HG03378 (cell line): ENCODE results near the gene OS9.
"Not testable (repeated sequence)": the region's sequence is repeated elsewhere in the genome, so short reads cannot be mapped to it uniquely, and the experiment has no call there.

ENCODE experiments used
- ATAC-seq: cut with Tn5 transposase; IDR thresholded peaks from one replicate; pipeline ENCODE4 v1.9.1; 2021; ENCODE audit warnings: mild to moderate bottlenecking, moderate library complexity; ENCODE audit not compliant: unreplicated experiment

OS9 gene

DNA sequence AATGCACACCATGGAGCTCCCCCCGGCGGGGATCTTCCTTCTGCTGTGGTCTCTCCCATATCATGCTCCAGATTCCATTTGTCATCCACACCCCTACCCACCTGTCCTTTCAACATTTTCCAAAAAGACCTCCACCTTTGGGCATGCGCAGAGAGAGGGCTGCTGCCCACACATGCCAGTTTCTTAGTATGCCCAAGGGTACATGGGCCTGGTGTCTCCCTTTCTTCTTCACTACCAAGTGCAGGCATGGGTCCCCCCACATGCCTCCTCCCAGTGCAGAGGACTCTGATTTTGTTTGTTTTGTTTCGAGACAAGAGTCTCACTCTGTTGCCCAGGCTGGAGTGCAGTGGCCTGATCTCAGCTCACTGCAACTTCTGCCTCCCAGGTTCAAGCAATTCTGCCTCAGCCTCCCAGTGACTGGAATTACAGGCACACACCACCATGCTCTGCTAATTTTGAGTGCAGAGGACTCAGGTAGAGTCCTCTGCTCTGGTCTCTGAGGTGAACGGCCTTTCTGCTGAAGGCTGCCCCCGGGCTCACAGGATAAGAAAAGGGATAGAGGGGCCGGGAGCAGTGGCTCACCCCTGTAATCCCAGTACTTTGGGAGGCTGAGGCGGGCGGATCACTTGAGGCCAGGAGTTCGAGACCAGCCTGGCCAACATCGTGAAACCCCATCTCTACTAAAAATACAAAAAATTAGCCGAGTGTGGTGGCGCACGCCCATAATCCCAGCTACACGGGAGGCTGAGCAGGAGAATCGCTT is 28.1 kb downstream of the OS9 start:
- not testable (repeated sequence) for ATAC-seq

GRCh38 chr12:57722716-57723629 is 29.0 kb downstream of the OS9 start:
- ATAC-seq, result no peak

DNA sequence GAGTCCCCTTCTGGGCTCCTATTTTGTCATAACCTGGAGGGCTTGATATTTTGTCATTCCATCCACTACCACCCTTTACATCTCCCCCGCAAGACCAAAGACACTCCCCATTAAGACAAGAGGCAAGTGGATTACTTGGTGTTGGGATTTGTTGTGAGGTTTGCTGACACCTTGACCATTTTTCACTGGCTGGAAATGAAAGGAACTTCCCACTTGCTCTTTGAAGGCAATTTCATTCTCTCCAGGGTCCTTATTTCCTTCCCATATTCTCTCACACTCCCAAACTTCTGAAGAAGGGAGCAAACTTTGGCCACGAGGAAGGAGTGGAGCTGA is 29.7 kb downstream of the OS9 start:
- ATAC-seq, result no peak

- no peak for ATAC-seq
Observed at GRCh38 chr12:57724003-57724935, 30.3 kb downstream of the OS9 start.

DNA sequence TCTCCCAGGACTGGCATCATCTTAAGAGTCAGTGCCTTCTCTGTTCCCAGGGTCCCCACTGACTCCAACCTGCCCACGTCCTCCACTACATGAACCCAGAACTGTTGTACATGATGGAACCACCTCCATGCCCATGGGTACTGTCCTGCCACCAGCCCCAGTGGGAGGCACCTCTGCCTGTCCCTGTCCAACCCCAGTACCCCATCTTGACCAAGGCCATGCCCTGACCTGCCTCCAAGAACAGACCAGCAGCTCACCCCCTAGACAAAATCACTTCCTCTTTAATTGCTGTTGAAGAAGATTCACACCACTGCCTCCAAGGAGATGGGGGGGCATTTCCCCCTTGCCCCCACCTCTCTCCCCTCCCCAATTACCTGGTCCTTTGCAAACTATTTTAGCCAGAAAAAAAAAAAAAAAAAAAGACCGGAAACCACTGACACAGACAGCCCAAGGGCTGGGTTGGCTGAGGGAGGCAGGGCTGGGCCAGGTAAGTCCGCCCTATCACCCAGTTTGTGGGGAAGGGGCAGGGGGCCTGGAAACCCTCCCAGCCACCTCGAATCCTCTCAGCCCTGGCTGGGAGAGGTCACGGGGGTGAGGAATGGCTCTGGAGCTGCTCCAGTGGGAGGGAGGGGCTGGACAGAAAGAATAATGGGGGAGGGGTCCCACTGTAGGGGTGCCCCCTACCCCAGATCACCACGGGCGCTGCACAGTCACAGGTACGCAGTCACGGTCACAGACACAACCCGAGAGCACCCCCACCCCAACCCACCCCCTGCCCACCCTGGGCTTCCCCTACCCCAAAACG is 31.2 kb downstream of the OS9 start:
- ATAC-seq, result no peak

DNA sequence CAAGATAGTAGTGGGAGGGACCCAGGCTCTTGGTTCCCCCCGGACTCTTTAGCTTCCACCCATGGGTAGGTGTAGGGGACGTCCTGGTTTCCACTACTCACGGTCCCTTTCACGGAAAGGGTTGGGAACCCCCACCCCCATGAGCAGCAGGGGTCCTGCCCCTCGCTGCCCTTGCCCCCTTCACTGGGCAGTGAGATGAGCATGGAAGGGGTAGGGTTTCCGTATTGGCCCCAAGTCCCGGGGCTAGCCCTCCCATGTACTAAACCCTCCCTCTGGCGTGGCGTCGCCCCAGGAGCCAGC is 31.9 kb downstream of the OS9 start:
- no peak for ATAC-seq

DNA sequence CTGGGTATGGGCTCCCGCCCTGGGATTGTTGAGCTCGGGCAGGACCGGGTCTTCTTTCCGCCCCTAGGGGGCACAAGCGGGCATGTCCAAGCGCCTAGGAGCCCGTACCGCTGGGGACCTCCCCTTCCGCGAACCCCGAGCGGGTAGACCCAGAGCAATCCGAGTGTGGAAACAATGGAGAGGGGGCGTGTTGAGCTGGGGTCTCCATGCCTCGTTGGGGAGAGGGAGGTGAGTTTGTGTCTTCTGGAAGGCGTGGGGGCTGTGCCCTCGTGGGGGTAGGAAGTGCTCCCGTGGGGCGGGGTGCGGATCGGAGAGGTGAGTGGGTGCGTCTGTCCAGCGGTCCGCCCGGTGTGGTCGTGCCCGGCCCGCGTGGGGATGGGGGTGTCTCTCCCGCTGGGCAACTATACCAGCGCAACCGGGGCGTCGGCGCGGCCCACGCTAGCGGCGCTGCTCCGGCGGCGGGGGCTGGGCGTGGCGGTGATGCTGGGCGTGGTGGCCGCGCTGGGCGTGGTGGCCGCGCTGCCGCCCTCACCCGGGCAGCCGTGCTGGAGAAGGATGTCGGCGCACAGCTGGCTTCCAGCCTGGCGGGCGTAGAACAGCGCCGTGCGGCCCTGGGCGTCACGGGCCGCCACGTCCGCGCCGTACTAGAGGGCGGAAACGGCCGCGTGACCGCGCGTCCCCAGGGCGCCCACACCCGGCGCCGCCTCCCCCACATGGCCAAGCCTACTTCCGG is 32.4 kb downstream of the OS9 start:
- ATAC-seq, result no peak

GRCh38 chr12:57726884-57727757 is 33.2 kb downstream of the OS9 start:
- no peak for ATAC-seq

- ATAC-seq, result no peak
Observed at GRCh38 chr12:57727758-57728395, 33.9 kb downstream of the OS9 start.

- ATAC-seq, result no peak
Observed at GRCh38 chr12:57729321-57729844, 35.5 kb downstream of the OS9 start.

DNA sequence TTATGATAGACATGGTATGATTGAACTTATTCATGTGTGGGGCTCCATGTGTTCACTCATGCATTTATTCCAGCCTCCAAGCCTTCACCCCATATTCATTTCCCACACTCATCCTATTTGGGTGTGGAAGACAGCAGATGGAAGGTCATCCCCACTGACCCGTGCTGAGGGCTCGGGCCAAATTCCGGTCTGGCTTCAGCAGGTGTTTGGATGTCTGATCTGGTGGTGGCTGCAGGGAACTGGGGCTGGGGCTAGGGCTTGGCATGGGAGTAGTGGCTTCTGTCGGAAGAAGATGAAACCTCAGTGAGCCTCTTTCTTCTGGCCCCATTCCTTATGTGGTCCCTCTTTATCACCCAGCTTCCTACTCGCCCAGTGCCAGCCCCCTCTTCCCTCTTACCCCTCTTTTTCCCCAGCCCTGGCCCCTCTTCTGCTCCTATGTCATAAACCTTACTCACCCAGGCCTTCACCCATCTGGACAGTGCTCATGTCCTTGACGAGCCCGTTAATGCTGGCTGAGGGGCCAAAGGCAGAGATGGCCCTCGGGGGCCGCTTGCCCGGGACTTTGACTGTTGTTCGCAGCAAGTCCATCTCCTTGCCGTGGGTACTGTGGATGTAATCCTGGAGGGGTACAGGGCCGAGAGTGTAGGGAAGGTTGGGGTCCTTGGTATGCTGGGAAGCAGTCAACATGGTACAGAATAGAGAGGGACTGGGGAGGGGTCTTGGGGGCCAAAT is 36.6 kb downstream of the OS9 start:
- no peak for ATAC-seq

- ATAC-seq, result no peak
Observed at GRCh38 chr12:57731411-57732080, 37.6 kb downstream of the OS9 start.

- ATAC-seq, result no peak
Observed at GRCh38 chr12:57732270-57732669, 38.3 kb downstream of the OS9 start.

- ATAC-seq, result no peak
Observed at GRCh38 chr12:57732726-57733593, 39.0 kb downstream of the OS9 start.

GRCh38 chr12:57733928-57734327 is 40.0 kb downstream of the OS9 start:
- no peak for ATAC-seq

DNA sequence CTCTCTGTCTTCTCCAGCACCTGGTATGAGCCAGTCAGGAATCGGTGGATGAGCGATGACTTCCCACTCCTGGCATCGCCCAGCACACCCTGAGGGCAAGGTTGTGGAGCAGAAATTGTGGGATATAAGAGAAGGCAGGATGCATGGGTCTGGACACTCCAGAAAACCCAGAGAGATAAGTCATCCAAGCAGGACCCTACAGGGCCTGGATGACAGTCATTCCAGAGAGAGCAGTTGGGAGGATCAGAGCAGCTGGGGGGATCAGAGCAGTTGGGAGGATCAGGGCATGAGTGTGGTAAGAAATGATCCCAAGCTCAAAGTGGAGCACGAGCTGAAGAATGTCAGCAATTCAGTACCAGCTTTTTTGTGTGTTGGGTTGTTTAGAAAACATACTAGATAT is 40.7 kb downstream of the OS9 start:
- no peak for ATAC-seq
